Measurements from ENCODE around the gene FRY.
"Not testable (repeated sequence)": the region's sequence is repeated elsewhere in the genome, so short reads cannot be mapped to it uniquely, and the experiment has no call there.

The FRY gene

DNA sequence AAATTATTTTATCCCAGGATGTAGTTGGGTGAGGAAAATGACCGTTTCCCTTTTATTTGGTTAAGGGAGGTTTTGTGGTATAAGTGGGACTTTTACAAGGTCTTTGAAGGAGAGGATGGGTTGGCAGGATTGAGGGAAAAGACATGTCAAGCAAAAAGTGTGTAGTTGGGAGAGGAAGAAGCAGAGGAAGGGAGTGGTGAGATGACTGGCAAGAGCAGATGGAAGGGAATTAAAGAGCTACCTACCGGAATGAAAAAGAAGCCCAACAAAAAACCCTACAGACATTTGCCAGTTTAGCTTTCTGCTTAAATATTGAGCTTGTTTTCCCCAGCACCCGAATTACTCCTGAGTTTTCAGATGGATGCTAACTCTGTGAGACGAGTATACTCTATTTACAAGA is 19.6 kb downstream of the FRY start:
- Histone ChIP-seq H3K36me3 (ENCODE audit: control insufficient read depth, insufficient read depth, low read length) (no peaks in the 10 kb centered on the region), H3K27me3 (ENCODE audit: control insufficient read depth, insufficient read depth, low read length) (no peaks in the 10 kb centered on the region), H3K9me3 (ENCODE audit: control insufficient read depth, insufficient read depth, low read length) (no peaks in the 10 kb centered on the region), H3K4me1 (ENCODE audit: control insufficient read depth, insufficient read depth, low read length) (no peaks in the 10 kb centered on the region), H3K27ac (ENCODE audit: low read length) (no peak overlapping the region), H3K4me3 (ENCODE audit: low read length) (no peak overlapping the region)
- no peak for DNase-seq (ENCODE audit: low read depth, low spot score)
- no CpG with 5 or more reads among the region's 4 CpGs for WGBS (ENCODE audit: insufficient coverage, insufficient read length)

GRCh38 chr13:32056316-32056715 is 24.7 kb downstream of the FRY start:
- Histone ChIP-seq H3K36me3 (ENCODE audit: control insufficient read depth, insufficient read depth, low read length) (no peaks in the 10 kb centered on the region), H3K4me3 (ENCODE audit: low read length) (no peak overlapping the region), H3K27ac (ENCODE audit: low read length) (no peak overlapping the region), H3K4me1 (ENCODE audit: control insufficient read depth, insufficient read depth, low read length) (no peaks in the 10 kb centered on the region), H3K27me3 (ENCODE audit: control insufficient read depth, insufficient read depth, low read length) (no peaks in the 10 kb centered on the region), H3K9me3 (ENCODE audit: control insufficient read depth, insufficient read depth, low read length) (no peaks in the 10 kb centered on the region)
- DNase-seq (ENCODE audit: low read depth, low spot score), result no peak

- not testable (repeated sequence) for DNase-seq (ENCODE audit: low read depth, low spot score); H3K27ac ChIP-seq (ENCODE audit: low read length); H3K4me1 ChIP-seq (ENCODE audit: control insufficient read depth, insufficient read depth, low read length); H3K27me3 ChIP-seq (ENCODE audit: control insufficient read depth, insufficient read depth, low read length); H3K9me3 ChIP-seq (ENCODE audit: control insufficient read depth, insufficient read depth, low read length); H3K4me3 ChIP-seq (ENCODE audit: low read length); H3K36me3 ChIP-seq (ENCODE audit: control insufficient read depth, insufficient read depth, low read length)
- no CpG with 5 or more reads among the region's 6 CpGs for WGBS (ENCODE audit: insufficient coverage, insufficient read length)
These were observed 25.8 kb downstream of the FRY start for GRCh38 chr13:32057325-32057724.

DNA sequence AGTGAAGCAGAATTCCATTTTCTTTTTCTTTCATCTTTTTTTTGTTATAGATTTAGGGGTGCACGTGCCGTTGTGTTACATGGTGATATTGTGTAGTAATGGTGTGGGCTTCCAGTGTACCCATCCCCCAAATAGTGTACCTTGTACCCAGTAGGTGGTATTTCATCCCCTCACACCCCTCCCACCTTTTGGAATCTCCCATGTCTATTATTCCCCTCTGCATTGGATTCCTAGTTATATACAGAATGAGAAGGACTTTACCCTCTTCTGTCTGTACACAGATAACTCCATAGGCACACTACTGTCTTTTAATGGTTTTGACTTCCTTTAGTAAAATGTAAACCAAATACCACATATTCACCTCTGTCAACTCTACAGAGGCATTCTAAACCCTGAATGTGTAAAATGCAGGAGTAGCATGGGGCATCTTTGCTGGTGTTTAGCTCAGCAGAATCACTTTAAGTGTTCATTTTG is 28.0 kb downstream of the FRY start:
- no peak overlapping the region for H3K4me3 ChIP-seq (ENCODE audit: low read length)
- no peaks in the 10 kb centered on the region for H3K9me3 ChIP-seq (ENCODE audit: control insufficient read depth, insufficient read depth, low read length)
- H3K27me3 ChIP-seq (ENCODE audit: control insufficient read depth, insufficient read depth, low read length), result no peaks in the 10 kb centered on the region
- no peaks in the 10 kb centered on the region for H3K4me1 ChIP-seq (ENCODE audit: control insufficient read depth, insufficient read depth, low read length)
- H3K27ac ChIP-seq (ENCODE audit: low read length), result no peak overlapping the region
- no CpG with 5 or more reads among the region's 2 CpGs for WGBS (ENCODE audit: insufficient coverage, insufficient read length)
- DNase-seq (ENCODE audit: low read depth, low spot score), result no peak
- H3K36me3 ChIP-seq (ENCODE audit: control insufficient read depth, insufficient read depth, low read length), result no peaks in the 10 kb centered on the region

DNA sequence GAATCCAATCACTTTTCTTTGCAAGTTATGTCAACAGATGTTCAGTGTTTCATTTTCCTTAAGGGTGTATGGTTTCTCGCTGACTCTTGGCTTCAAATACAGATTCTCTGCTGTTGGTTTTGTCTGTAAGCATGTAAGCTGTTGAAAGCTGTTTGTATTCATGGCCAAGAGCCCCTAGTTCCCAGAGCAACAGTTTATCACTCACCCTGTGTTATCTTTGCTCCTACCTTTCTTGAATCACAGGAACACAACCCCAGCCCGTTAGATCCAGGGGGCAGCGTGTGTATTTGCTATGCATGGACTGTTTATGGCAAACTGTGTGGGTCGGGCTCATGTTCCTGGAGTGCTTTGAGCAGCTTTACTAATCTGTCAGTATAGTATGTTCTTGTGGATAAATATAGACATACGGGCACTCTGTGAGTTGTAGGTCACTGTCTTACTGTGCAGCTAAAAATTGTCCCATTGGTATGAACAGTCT is 28.9 kb downstream of the FRY start:
- Histone ChIP-seq H3K36me3 (ENCODE audit: control insufficient read depth, insufficient read depth, low read length) (no peaks in the 10 kb centered on the region), H3K4me1 (ENCODE audit: control insufficient read depth, insufficient read depth, low read length) (no peaks in the 10 kb centered on the region), H3K4me3 (ENCODE audit: low read length) (no peak overlapping the region), H3K27ac (ENCODE audit: low read length) (no peak overlapping the region), H3K27me3 (ENCODE audit: control insufficient read depth, insufficient read depth, low read length) (no peaks in the 10 kb centered on the region), H3K9me3 (ENCODE audit: control insufficient read depth, insufficient read depth, low read length) (no peaks in the 10 kb centered on the region)
- WGBS (ENCODE audit: insufficient coverage, insufficient read length), result no CpG with 5 or more reads among the region's 5 CpGs
- no peak for DNase-seq (ENCODE audit: low read depth, low spot score)

DNA sequence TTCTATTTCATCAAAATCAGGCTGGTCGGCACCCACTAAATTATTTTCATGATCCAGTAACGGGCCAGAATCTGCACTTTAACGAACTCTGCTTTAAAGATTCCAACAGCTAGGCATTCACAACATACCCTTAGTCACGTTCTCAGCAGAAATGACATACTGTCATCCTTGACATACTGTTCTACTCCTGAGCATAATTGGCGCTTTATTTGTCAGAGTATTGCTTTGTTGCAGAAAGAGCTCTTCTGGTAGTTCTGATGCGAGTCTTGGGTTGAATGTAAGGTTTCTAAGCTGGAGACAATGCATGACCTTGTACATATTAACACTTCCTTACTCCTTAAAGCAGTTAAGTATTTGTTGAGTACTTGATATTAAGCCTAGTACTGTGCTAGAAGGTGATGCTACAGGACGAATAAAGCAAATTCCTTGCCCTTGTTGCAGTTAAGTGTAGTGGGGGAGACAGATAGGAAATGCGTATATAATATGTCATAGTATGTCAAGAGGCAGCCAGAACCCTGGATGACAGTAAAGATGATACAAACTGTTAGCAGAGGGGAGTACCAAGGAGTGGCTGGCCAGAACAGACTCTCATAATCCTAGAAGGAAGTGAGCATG is 32.2 kb downstream of the FRY start:
- H3K27ac ChIP-seq (ENCODE audit: low read length), result no peak overlapping the region
- H3K36me3 ChIP-seq (ENCODE audit: control insufficient read depth, insufficient read depth, low read length), result no peaks in the 10 kb centered on the region
- H3K4me3 ChIP-seq (ENCODE audit: low read length), result no peak overlapping the region
- DNase-seq (ENCODE audit: low read depth, low spot score), result no peak
- no peaks in the 10 kb centered on the region for H3K9me3 ChIP-seq (ENCODE audit: control insufficient read depth, insufficient read depth, low read length)
- H3K27me3 ChIP-seq (ENCODE audit: control insufficient read depth, insufficient read depth, low read length), result no peaks in the 10 kb centered on the region
- WGBS (ENCODE audit: insufficient coverage, insufficient read length), result no CpG with 5 or more reads among the region's 8 CpGs
- no peaks in the 10 kb centered on the region for H3K4me1 ChIP-seq (ENCODE audit: control insufficient read depth, insufficient read depth, low read length)

DNA sequence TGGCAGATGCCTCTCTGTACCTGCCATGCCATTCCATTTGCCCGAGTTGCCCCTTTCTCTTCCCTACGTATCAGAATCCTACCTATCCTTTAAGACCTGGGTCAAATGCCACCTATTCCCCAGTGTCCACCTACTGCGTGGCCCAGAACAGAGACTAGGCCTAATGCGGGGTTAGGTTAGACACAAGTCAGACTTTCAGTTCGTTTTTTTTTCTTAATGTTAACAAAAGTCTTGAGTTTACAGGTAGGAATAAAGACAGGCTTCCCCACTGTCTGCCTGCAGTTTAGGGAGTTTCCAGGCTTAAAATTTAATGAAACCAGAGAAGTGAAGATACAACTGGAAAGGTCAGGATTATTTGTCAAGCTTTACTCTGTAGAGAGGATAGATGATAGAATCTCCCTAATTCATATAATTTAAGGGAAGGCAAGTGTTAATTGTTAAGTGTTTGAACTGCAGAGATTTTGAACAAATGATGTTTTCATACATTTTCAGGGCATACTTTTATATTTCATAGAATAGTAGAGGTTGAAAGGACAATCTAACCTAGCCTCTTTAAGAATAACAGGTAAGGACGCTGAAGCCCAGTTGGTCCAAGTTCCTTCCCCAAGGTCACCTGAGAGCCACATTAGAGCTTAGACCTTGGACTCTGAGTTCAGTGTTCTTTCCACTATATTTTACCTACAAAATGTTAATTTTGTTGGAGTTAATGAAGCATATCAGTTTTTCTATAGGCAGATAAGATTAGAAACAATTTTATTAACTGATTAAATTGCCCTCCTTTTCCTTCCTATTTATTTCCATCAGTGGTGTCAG is 35.8 kb downstream of the FRY start:
- no peak for DNase-seq (ENCODE audit: low read depth, low spot score)
- Histone ChIP-seq H3K27ac (ENCODE audit: low read length) (no peak overlapping the region), H3K9me3 (ENCODE audit: control insufficient read depth, insufficient read depth, low read length) (no peaks in the 10 kb centered on the region), H3K4me3 (ENCODE audit: low read length) (no peak overlapping the region), H3K36me3 (ENCODE audit: control insufficient read depth, insufficient read depth, low read length) (no peaks in the 10 kb centered on the region), H3K27me3 (ENCODE audit: control insufficient read depth, insufficient read depth, low read length) (no peaks in the 10 kb centered on the region), H3K4me1 (ENCODE audit: control insufficient read depth, insufficient read depth, low read length) (no peaks in the 10 kb centered on the region)
- WGBS (ENCODE audit: insufficient coverage, insufficient read length), result no CpG with 5 or more reads among the region's 6 CpGs

GRCh38 chr13:32068255-32068654 is 36.7 kb downstream of the FRY start:
- H3K4me3 ChIP-seq (ENCODE audit: low read length), result no peak overlapping the region
- H3K4me1 ChIP-seq (ENCODE audit: control insufficient read depth, insufficient read depth, low read length), result no peaks in the 10 kb centered on the region
- H3K36me3 ChIP-seq (ENCODE audit: control insufficient read depth, insufficient read depth, low read length), result no peaks in the 10 kb centered on the region
- no peaks in the 10 kb centered on the region for H3K9me3 ChIP-seq (ENCODE audit: control insufficient read depth, insufficient read depth, low read length)
- no peaks in the 10 kb centered on the region for H3K27me3 ChIP-seq (ENCODE audit: control insufficient read depth, insufficient read depth, low read length)
- no peak overlapping the region for H3K27ac ChIP-seq (ENCODE audit: low read length)
- no peak for DNase-seq (ENCODE audit: low read depth, low spot score)
- no CpG with 5 or more reads among the region's 5 CpGs for WGBS (ENCODE audit: insufficient coverage, insufficient read length)

DNA sequence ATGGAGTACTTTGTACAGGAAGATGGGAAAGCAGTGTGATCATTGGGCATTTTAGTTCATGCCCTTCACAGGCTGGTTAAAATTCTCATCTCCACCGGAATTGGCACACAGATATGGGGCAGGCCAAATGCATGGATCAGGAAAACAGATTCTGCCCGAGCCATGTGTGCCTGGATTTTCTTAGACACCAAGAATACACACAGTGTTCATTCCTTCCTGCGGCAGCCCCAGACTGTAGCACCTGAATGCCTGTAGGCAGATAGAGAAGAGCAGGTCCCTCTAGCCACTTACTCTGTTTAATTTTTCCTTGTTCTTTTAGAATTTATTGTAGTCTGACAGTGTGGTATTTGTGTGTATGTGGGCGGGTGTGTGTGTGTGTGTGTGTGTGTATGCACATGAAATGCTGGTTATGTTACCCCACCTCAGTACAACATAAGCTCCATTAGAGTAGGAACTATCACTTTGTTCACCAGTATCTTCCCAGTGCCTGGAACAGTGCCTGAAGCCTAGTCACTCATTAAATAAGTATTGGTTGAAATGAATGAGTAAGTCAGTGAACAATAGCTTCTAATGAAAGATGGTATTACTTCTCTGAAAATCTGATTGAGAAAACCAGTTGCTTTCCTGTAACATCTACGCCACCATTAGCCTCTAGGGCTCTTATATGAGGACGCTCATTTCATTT is 41.7 kb downstream of the FRY start:
- Histone ChIP-seq H3K27me3 (ENCODE audit: control insufficient read depth, insufficient read depth, low read length) (no peaks in the 10 kb centered on the region), H3K9me3 (ENCODE audit: control insufficient read depth, insufficient read depth, low read length) (no peaks in the 10 kb centered on the region), H3K27ac (ENCODE audit: low read length) (no peak overlapping the region), H3K36me3 (ENCODE audit: control insufficient read depth, insufficient read depth, low read length) (no peaks in the 10 kb centered on the region), H3K4me1 (ENCODE audit: control insufficient read depth, insufficient read depth, low read length) (no peaks in the 10 kb centered on the region), H3K4me3 (ENCODE audit: low read length) (no peak overlapping the region)
- no peak for DNase-seq (ENCODE audit: low read depth, low spot score)
- WGBS (ENCODE audit: insufficient coverage, insufficient read length), result no CpG with 5 or more reads among the region's 6 CpGs

DNA sequence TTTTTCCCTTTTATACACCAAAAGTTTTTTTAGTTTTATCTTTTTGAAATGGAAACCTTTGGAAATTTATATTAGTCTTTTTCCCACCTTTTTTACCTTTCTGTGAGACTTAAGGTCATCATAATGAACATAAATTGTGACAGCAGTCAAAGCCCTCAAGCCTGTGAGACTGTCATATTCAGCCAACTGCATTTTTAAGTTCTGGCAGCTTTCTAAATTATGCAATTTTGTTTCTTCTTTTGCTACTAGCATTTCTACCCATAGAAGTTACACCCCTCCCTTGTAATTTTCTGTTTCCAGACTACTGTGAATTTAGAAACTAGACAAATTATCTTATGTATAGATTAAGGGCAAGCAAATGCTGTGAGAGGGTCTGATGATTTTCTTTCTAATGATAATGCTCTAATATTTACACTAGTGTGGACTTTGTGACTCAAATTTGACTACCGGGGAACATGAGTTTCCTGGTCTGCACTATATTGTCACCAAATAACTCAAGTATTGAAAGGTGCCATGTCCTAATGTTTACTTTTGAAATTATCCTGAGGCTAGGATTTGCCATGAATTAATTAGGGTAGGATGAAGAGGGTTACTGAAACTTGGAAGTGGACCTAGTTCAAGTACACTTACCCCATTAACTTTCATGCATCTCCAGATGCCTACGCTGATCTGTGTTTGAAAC is 43.7 kb downstream of the FRY start:
- Histone ChIP-seq H3K27me3 (ENCODE audit: control insufficient read depth, insufficient read depth, low read length) (no peaks in the 10 kb centered on the region), H3K4me3 (ENCODE audit: low read length) (no peak overlapping the region), H3K9me3 (ENCODE audit: control insufficient read depth, insufficient read depth, low read length) (no peaks in the 10 kb centered on the region), H3K27ac (ENCODE audit: low read length) (no peak overlapping the region), H3K36me3 (ENCODE audit: control insufficient read depth, insufficient read depth, low read length) (no peaks in the 10 kb centered on the region), H3K4me1 (ENCODE audit: control insufficient read depth, insufficient read depth, low read length) (no peaks in the 10 kb centered on the region)
- WGBS (ENCODE audit: insufficient coverage, insufficient read length), result no CpG with 5 or more reads among the region's 2 CpGs
- DNase-seq (ENCODE audit: low read depth, low spot score), result no peak
